SU-DHL-6 (cell line): ENCODE results near the gene PINLYP.

Source experiments
- H2AFZ ChIP-seq: fragments of 200-600 bp; sonication (generic); 2 replicates; pipeline ENCODE4 v1.6.1; 2014; ENCODE audit warnings: low read depth, mild to moderate bottlenecking, moderate library complexity, mixed read lengths, antibody characterized with exemption, low read length; ENCODE audit not compliant: severe bottlenecking
- H3F3A ChIP-seq: fragments of 200-600 bp; shearing (Covaris generic); 2 replicates; pipeline ENCODE4 v1.6.0; 2016; ENCODE audit warnings: antibody characterized with exemption, mild to moderate bottlenecking; ENCODE audit not compliant: insufficient read depth
- H3K27ac ChIP-seq: fragments of 200-600 bp; sonication (generic); 2 replicates; pipeline ENCODE4 v1.5.1; 2016; ENCODE audit warnings: low read depth, mild to moderate bottlenecking, low read length, moderate library complexity, mixed read lengths
- H3K27me3 ChIP-seq: fragments of 200-600 bp; sonication (generic), shearing (Covaris generic); 2 replicates; pipeline ENCODE4 v1.6.0; 2014; ENCODE audit warnings: mild to moderate bottlenecking, low read length
- H3K36me3 ChIP-seq: fragments of 200-600 bp; sonication (generic); 2 replicates; pipeline ENCODE4 v1.6.1; 2014; ENCODE audit warnings: mild to moderate bottlenecking, low read length, mixed read lengths
- H3K4me2 ChIP-seq: fragments of 300-600, 200-600 bp; shearing (Covaris generic), sonication (generic); 2 replicates; pipeline ENCODE4 v1.6.0; 2014; ENCODE audit warnings: low read length, low read depth, mild to moderate bottlenecking; ENCODE audit not compliant: poor library complexity, severe bottlenecking
- H3K4me3 ChIP-seq: fragments of 200-600 bp; sonication (generic); 2 replicates; pipeline ENCODE4 v1.5.1; 2014; ENCODE audit warnings: antibody characterized with exemption, low read length, mild to moderate bottlenecking, mixed read lengths; ENCODE audit not compliant: insufficient read depth, poor library complexity, severe bottlenecking
- H3K79me2 ChIP-seq: fragments of 200-600 bp; sonication (generic); 2 replicates; pipeline ENCODE4 v1.6.1; 2014; ENCODE audit warnings: mild to moderate bottlenecking, low read length, moderate library complexity; ENCODE audit not compliant: insufficient read depth
- H3K9ac ChIP-seq: fragments of 200-600 bp; sonication (generic); 2 replicates; pipeline ENCODE4 v1.7.0; 2014; ENCODE audit warnings: mild to moderate bottlenecking, low read length
- H3K9me2 ChIP-seq: fragments of 200-600 bp; sonication (generic); replicated peaks from 2 replicates; pipeline ENCODE4 v1.6.1; 2014; ENCODE audit warnings: low read length; ENCODE audit not compliant: insufficient read depth
- H3K9me3 ChIP-seq: fragments of 200-600 bp; sonication (generic); 2 replicates; pipeline ENCODE4 v1.6.1; 2014; ENCODE audit warnings: low read length, mixed read lengths; ENCODE audit not compliant: insufficient read depth
- H4K20me1 ChIP-seq: fragments of 200-600 bp; sonication (generic); 2 replicates; pipeline ENCODE4 v1.6.1; 2014; ENCODE audit warnings: low read depth, mild to moderate bottlenecking, antibody characterized with exemption, low read length, moderate library complexity, mixed read lengths
- CTCF ChIP-seq: fragments of 200-600 bp; sonication (generic); IDR thresholded peaks from one replicate; pipeline ENCODE4 v1.5.1; 2017; ENCODE audit warnings: antibody characterized with exemption, mild to moderate bottlenecking, low read length, moderate library complexity; ENCODE audit not compliant: insufficient read depth, poor library complexity, severe bottlenecking
- EZH2phosphoT487 ChIP-seq: fragments of 200-600 bp; sonication (generic), shearing (Covaris generic); conservative IDR thresholded peaks from 2 replicates; pipeline ENCODE4 v1.6.1; 2018; ENCODE audit warnings: mild to moderate bottlenecking, antibody characterized with exemption, low read length, moderate library complexity, mixed read lengths

Gene PINLYP

GRCh38 chr19:43552198-43552450 is 23.5 kb upstream of the PINLYP start:
- Histone ChIP-seq H3K9me2 (no peaks in the 10 kb centered on the region), H3K9ac (no peak overlapping the region), H3F3A (no peaks in the 10 kb centered on the region), H3K79me2 (no peaks in the 10 kb centered on the region), H4K20me1 (no peaks in the 10 kb centered on the region), H3K4me3 (no peak overlapping the region), H2AFZ (no peak overlapping the region), H3K9me3 (no peaks in the 10 kb centered on the region), H3K4me2 (no peak overlapping the region), H3K27ac (no peak overlapping the region), H3K27me3 (no peaks in the 10 kb centered on the region), H3K36me3 (no peaks in the 10 kb centered on the region)
- TF ChIP-seq EZH2phosphoT487: no peak
- no peak for TF ChIP-seq CTCF

GRCh38 chr19:43552616-43553015 is 23.0 kb upstream of the PINLYP start:
- H3F3A ChIP-seq: no peaks in the 10 kb centered on the region
- no peak overlapping the region for H2AFZ ChIP-seq
- TF ChIP-seq CTCF: no peak
- TF ChIP-seq EZH2phosphoT487: no peak
- H3K4me2 ChIP-seq: no peak overlapping the region
- H4K20me1 ChIP-seq: no peaks in the 10 kb centered on the region
- no peaks in the 10 kb centered on the region for H3K36me3 ChIP-seq
- no peaks in the 10 kb centered on the region for H3K79me2 ChIP-seq
- H3K27ac ChIP-seq: no peak overlapping the region
- no peak overlapping the region for H3K4me3 ChIP-seq
- no peaks in the 10 kb centered on the region for H3K9me2 ChIP-seq
- H3K9me3 ChIP-seq: no peaks in the 10 kb centered on the region
- H3K9ac ChIP-seq: no peak overlapping the region
- no peaks in the 10 kb centered on the region for H3K27me3 ChIP-seq

- H3F3A ChIP-seq: no peaks in the 10 kb centered on the region
- no peak overlapping the region for H3K4me2 ChIP-seq
- no peaks in the 10 kb centered on the region for H3K9me3 ChIP-seq
- no peak overlapping the region for H3K4me3 ChIP-seq
- H3K36me3 ChIP-seq: no peaks in the 10 kb centered on the region
- no peak overlapping the region for H2AFZ ChIP-seq
- no peaks in the 10 kb centered on the region for H4K20me1 ChIP-seq
- H3K27me3 ChIP-seq: no peaks in the 10 kb centered on the region
- no peaks in the 10 kb centered on the region for H3K9me2 ChIP-seq
- H3K9ac ChIP-seq: no peak overlapping the region
- H3K27ac ChIP-seq: no peak overlapping the region
- no peaks in the 10 kb centered on the region for H3K79me2 ChIP-seq
- TF ChIP-seq CTCF (no peak), EZH2phosphoT487 (no peak)
Measured at GRCh38 chr19:43553656-43554055, 21.9 kb upstream of the PINLYP start.
